Measurements from ENCODE around the gene CNNM3.

Gene CNNM3

DNA sequence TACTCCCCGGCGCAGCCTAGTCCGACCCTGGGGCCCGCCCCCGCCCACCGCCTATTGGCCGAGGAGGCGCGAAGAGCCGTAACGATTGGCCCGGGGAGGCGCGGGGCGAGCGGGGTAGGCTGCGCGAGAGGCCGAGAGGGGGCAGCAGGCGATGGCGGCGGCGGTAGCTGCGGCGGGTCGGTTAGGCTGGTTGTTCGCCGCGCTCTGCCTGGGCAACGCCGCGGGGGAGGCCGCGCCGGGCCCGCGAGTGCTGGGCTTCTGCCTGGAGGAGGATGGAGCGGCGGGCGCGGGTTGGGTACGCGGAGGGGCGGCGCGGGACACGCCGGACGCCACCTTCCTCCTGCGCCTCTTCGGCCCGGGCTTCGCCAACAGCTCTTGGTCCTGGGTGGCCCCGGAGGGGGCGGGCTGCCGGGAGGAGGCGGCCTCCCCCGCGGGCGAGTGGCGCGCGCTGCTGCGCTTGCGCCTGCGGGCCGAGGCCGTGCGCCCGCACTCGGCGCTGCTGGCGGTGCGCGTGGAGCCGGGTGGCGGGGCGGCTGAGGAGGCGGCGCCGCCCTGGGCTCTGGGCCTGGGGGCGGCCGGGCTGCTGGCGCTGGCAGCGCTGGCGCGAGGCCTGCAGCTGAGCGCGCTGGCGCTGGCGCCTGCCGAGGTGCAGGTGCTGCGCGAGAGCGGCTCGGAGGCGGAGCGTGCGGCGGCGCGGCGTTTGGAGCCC lies at the start of gene CNNM3:
Gene CNNM3, plus strand, starts transcription at position 142 of the 709 bp plus-strand sequence. Its CDS starts 10 bp downstream, at position 152.
- H3K9me3 ChIP-seq (ENCODE audit: control insufficient read depth, insufficient read depth, low read length): no peaks in the 10 kb centered on the region
- peak within 1 kb of the TSS; percentile 91 for H3K4me3 ChIP-seq (ENCODE audit: low read depth, low read length)
- peaks cover 12% of the 10 kb centered on the region for H3K4me1 ChIP-seq (ENCODE audit: control insufficient read depth, insufficient read depth, low read length)
- no peaks in the 10 kb centered on the region for H3K27me3 ChIP-seq (ENCODE audit: control insufficient read depth, insufficient read depth, low read length)
- H3K36me3 ChIP-seq (ENCODE audit: control insufficient read depth, insufficient read depth, low read length): peaks cover 6% of the 10 kb centered on the region
- peak within 1 kb of the TSS; percentile 70 for H3K9ac ChIP-seq (ENCODE audit: low read depth, low read length)

DNA sequence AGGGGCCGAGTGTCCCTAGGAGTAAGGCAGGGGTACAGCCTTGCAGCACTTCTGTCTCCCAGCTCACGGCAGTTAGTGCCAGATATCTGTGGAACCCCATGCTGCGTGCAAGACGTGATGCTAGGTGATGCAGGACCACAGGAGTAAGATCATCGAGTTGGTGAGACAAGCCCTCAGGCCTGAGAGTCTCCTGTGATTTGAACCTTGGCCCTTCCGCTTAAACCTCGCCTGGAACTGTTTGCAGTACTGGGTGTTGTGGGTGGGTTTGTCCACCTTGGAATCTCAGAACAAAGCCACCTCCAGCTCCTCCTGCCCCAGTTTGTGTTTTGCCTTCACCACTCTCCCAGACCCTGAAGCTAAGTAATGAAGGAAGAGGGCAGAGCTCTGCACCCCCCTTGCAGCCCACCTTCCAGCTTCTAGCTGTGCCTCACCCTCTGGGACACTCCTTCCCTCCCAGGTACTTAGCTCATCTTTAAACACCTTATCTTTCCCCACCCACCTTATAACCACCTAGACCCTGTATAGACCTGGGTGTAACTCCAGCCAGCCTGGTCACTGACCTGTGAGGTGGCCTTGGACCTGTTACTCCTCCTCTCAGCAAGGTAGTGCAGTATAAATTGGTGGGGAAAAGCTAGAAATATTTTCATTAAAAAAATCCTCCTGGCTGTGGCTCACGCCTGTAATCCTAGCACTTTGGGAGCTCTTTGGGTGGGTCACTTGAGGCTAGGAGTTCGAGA lies 48.8 kb upstream of the CNNM3 start:
- Histone ChIP-seq H3K4me1 (ENCODE audit: control insufficient read depth, insufficient read depth, low read length) (peaks cover 12% of the 10 kb centered on the region), H3K27me3 (ENCODE audit: control insufficient read depth, insufficient read depth, low read length) (no peaks in the 10 kb centered on the region), H3K36me3 (ENCODE audit: control insufficient read depth, insufficient read depth, low read length) (no peaks in the 10 kb centered on the region), H3K9ac (ENCODE audit: low read depth, low read length) (no peak overlapping the region), H3K4me3 (ENCODE audit: low read depth, low read length) (no peak overlapping the region), H3K9me3 (ENCODE audit: control insufficient read depth, insufficient read depth, low read length) (no peaks in the 10 kb centered on the region)

DNA sequence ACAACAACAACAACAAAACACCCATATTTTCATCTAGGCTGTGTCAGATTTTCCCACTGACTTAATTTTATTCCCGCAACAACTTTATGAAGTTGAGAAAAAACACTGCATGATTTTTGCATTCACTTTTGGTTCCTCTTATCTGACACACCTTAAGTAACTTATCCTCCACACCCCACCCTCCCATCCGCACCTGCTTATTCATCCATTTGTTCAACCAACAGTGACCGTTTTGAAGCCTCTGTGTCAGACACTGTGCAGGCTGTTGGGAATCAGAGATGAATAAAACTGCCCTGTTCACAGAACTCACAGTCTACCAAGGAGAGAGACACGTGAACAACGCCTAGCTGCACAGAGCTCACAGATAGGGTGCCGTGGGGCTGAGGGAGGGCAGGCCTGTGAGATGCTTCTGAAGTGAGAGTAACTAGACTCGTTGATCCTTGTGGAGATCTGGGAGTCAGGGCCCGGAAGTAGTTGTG lies 47.9 kb upstream of the CNNM3 start:
- H3K36me3 ChIP-seq (ENCODE audit: control insufficient read depth, insufficient read depth, low read length): no peaks in the 10 kb centered on the region
- peak overlapping the region; percentile 12 for H3K9ac ChIP-seq (ENCODE audit: low read depth, low read length)
- no peaks in the 10 kb centered on the region for H3K9me3 ChIP-seq (ENCODE audit: control insufficient read depth, insufficient read depth, low read length)
- no peak overlapping the region for H3K4me3 ChIP-seq (ENCODE audit: low read depth, low read length)
- H3K4me1 ChIP-seq (ENCODE audit: control insufficient read depth, insufficient read depth, low read length): peaks cover 10% of the 10 kb centered on the region
- H3K27me3 ChIP-seq (ENCODE audit: control insufficient read depth, insufficient read depth, low read length): no peaks in the 10 kb centered on the region

DNA sequence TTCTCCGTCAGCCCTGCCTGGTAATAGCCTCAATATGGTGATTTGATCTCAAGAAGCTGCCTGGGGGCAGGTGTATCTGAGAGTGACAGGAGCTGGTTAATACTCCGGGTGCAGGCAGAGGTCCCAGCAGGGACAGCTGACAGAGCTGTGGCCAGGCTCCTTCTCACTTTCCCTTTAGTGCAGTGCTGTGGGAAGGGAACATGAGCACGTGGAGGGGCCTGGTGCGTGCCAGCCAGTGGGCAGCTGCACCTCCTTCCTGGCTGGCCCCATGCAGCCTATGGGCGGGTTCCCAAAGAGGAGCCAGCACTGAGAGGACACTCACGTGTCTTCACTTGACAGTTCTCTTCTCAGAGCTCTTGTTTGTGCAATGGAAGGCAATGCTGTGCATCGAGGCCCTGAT lies 46.3 kb upstream of the CNNM3 start:
- no peaks in the 10 kb centered on the region for H3K27me3 ChIP-seq (ENCODE audit: control insufficient read depth, insufficient read depth, low read length)
- no peaks in the 10 kb centered on the region for H3K9me3 ChIP-seq (ENCODE audit: control insufficient read depth, insufficient read depth, low read length)
- H3K36me3 ChIP-seq (ENCODE audit: control insufficient read depth, insufficient read depth, low read length): no peaks in the 10 kb centered on the region
- H3K9ac ChIP-seq (ENCODE audit: low read depth, low read length): no peak overlapping the region
- H3K4me1 ChIP-seq (ENCODE audit: control insufficient read depth, insufficient read depth, low read length): peaks cover 5% of the 10 kb centered on the region
- no peak overlapping the region for H3K4me3 ChIP-seq (ENCODE audit: low read depth, low read length)

DNA sequence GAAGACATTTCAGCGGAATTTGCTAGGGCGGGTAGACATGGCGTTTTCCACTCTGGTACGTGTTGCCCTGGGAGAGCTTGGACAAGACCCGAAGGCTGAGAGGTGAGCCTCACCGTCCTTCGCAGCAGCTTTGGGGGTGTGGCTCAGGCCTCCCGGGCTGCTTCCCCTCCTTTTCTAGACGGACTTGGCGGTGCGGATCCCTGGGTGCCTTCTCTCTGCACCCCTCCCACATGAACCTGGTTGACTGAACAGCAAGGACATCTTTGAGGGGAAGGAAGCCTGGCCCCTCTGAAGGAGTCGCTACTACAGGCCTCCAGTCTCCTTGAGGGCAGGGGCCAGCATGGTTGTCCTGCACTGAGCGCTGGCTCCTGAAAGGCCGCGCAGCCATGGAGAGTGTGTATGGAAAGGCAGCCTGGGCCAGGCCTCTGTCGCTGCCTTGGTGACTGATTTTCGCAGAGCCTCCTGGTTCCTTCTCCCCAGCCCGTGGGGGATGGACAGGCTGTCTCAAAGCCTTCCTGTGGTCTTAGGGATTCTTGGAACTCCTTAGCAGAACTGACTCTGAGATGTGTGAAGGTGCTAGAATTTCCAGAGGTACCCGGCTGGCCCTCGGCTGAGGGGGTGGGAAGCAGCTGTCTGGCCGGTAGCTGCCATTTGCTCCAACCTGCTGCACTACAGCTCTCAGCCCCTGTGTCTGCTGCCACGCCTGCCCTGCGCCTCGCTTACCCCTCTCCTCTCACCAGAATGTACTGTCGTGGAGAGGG lies 45.4 kb upstream of the CNNM3 start:
- H3K4me1 ChIP-seq (ENCODE audit: control insufficient read depth, insufficient read depth, low read length): peaks cover 5% of the 10 kb centered on the region
- no peak overlapping the region for H3K9ac ChIP-seq (ENCODE audit: low read depth, low read length)

DNA sequence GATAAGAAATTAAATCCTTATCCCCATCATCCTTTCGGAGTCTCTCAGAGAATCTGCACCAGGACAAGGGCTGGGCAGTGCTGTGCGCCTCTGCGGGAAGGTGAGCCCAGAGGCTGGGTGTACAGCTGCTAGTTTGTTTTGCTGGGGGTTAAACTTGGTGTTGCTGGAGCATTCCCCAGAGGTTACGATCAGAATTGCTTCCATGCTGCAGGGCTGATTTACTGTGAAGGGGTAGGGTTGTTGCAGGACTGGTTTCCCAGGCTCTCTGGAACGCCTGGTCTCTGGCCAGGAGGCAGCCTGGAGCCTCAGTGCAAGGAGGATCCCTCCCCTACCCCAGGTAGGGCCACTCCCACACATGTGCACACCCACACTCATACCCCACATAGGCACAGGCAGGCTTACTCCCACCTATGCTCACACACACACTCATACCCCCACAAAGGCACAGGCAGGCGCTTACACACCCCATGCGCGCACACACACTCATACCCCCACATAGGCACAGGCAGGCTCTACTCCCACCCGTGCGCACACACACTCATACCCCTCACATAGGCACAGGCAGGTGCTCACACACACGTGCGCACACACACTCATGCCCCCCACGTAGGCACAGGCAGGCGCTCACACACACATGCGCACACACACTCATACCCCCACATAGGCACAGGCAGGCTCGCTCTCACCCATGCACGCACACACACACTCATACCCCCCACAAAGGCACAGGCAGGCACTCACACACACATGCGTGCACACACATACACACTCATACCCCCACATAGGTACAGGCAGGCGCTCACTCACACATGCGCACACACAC lies 44.1 kb upstream of the CNNM3 start:
- H3K9me3 ChIP-seq (ENCODE audit: control insufficient read depth, insufficient read depth, low read length): no peaks in the 10 kb centered on the region
- H3K4me3 ChIP-seq (ENCODE audit: low read depth, low read length): no peak overlapping the region
- no peaks in the 10 kb centered on the region for H3K27me3 ChIP-seq (ENCODE audit: control insufficient read depth, insufficient read depth, low read length)
- peaks cover 5% of the 10 kb centered on the region for H3K4me1 ChIP-seq (ENCODE audit: control insufficient read depth, insufficient read depth, low read length)
- no peak overlapping the region for H3K9ac ChIP-seq (ENCODE audit: low read depth, low read length)
- H3K36me3 ChIP-seq (ENCODE audit: control insufficient read depth, insufficient read depth, low read length): no peaks in the 10 kb centered on the region

More for the DNA sequence above, 45.4 kb upstream of the CNNM3 start:
- H3K9me3 ChIP-seq (ENCODE audit: control insufficient read depth, insufficient read depth, low read length): no peaks in the 10 kb centered on the region
- no peaks in the 10 kb centered on the region for H3K36me3 ChIP-seq (ENCODE audit: control insufficient read depth, insufficient read depth, low read length)
- H3K27me3 ChIP-seq (ENCODE audit: control insufficient read depth, insufficient read depth, low read length): no peaks in the 10 kb centered on the region
- H3K4me3 ChIP-seq (ENCODE audit: low read depth, low read length): no peak overlapping the region

DNA sequence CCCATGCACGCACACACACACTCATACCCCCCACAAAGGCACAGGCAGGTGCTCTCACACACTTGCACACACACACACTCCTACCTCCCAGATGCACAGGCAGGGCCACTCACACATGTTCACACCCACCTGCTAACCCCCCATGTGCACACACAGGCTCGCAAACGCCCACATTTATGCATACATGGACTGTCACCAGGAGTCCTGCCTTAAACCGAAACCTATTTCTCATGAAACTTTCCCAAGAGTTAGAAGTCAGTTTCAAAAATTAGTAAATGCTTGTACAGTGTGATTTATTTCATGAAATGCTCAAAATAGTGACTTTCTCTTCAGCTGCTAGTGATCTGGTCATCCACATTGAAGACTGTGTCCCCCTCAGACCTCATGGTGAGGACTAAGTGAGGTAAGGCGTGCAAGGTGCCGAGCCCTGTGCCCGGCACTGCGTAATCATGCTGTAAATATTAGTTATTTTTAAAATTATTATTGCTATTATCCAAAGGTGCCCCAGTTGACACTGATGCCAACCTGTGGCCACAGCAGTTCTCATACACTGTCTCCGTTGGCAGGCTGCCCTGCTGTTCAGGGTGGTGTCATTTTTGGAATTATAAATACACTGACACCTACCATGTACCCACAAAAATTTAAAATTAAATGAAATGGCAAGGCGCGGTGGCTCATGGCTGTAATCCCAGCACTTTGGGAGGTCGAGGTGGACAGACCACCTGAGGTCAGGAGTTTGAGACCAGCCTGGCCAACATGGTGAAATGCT lies 43.0 kb upstream of the CNNM3 start:
- no peak overlapping the region for H3K4me3 ChIP-seq (ENCODE audit: low read depth, low read length)
- peaks cover 5% of the 10 kb centered on the region for H3K4me1 ChIP-seq (ENCODE audit: control insufficient read depth, insufficient read depth, low read length)
- no peaks in the 10 kb centered on the region for H3K36me3 ChIP-seq (ENCODE audit: control insufficient read depth, insufficient read depth, low read length)
- H3K9ac ChIP-seq (ENCODE audit: low read depth, low read length): no peak overlapping the region
- no peaks in the 10 kb centered on the region for H3K9me3 ChIP-seq (ENCODE audit: control insufficient read depth, insufficient read depth, low read length)
- no peaks in the 10 kb centered on the region for H3K27me3 ChIP-seq (ENCODE audit: control insufficient read depth, insufficient read depth, low read length)

DNA sequence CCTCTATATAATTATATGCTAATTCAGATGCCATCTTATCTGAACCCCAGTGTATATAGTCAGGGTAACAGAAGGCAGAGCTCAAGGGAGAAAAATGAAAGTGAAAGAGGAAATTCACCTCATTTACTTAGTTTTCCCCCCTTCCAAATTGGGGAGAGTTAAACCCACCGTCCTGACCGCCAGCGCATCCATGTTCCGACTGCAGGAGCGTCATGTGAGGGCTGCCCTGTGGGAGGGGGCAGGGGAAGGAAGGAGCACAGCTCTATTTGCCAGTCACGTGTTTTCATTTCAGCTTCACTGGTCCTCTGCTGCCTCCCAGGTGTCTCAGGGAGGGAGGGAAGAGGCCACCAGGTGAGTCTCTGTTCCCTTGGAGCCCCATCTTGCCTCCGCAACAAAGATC lies 42.1 kb upstream of the CNNM3 start:
- Histone ChIP-seq H3K4me3 (ENCODE audit: low read depth, low read length) (no peak overlapping the region), H3K9ac (ENCODE audit: low read depth, low read length) (no peak overlapping the region)

DNA sequence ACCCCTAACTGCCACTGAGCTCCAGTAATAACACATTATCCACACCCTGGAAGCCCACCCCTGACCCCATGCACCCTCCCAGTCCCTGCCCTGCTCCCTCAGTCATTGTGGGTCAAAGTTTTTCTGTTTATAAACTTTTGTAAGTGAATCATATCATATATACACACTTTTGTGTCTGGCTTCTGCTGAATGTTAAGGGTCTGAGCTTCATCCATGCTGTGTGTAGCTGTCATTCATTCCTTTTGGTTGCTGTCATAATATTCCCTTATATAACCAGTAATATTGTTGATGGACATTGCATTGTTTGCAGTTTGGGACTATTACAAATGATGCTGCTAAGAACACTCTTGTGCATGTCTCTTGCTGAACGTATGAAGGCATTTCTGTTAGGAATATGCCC lies 40.9 kb upstream of the CNNM3 start:
- peaks cover 5% of the 10 kb centered on the region for H3K4me1 ChIP-seq (ENCODE audit: control insufficient read depth, insufficient read depth, low read length)
- no peaks in the 10 kb centered on the region for H3K27me3 ChIP-seq (ENCODE audit: control insufficient read depth, insufficient read depth, low read length)
- no peak overlapping the region for H3K4me3 ChIP-seq (ENCODE audit: low read depth, low read length)
- no peaks in the 10 kb centered on the region for H3K36me3 ChIP-seq (ENCODE audit: control insufficient read depth, insufficient read depth, low read length)
- H3K9ac ChIP-seq (ENCODE audit: low read depth, low read length): no peak overlapping the region
- no peaks in the 10 kb centered on the region for H3K9me3 ChIP-seq (ENCODE audit: control insufficient read depth, insufficient read depth, low read length)

More for the DNA sequence above, 42.1 kb upstream of the CNNM3 start:
- H3K9me3 ChIP-seq (ENCODE audit: control insufficient read depth, insufficient read depth, low read length): no peaks in the 10 kb centered on the region
- H3K4me1 ChIP-seq (ENCODE audit: control insufficient read depth, insufficient read depth, low read length): peaks cover 5% of the 10 kb centered on the region
- H3K27me3 ChIP-seq (ENCODE audit: control insufficient read depth, insufficient read depth, low read length): no peaks in the 10 kb centered on the region
- H3K36me3 ChIP-seq (ENCODE audit: control insufficient read depth, insufficient read depth, low read length): no peaks in the 10 kb centered on the region

DNA sequence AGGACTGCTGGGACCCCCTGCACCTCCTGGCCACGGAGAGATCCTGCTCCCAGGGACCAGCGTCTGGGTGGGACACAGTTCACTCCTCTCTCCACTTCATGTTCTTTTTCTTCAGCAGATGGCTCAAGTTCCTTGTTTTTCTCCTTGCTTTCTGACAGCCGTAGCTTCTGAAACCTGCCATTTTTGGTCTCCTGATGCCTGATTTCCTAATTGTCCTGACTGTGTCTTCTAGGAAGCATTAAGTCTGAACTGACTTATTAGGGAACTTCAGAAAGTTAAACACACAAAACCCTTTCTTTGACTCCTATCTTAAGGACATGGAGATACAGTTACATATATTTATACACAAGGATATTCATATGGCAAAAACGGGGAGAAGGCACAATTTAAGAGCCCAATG lies 32.7 kb upstream of the CNNM3 start:
- Histone ChIP-seq H3K9ac (ENCODE audit: low read depth, low read length) (no peak overlapping the region), H3K36me3 (ENCODE audit: control insufficient read depth, insufficient read depth, low read length) (no peaks in the 10 kb centered on the region), H3K4me3 (ENCODE audit: low read depth, low read length) (no peak overlapping the region), H3K4me1 (ENCODE audit: control insufficient read depth, insufficient read depth, low read length) (peaks cover 1% of the 10 kb centered on the region), H3K27me3 (ENCODE audit: control insufficient read depth, insufficient read depth, low read length) (no peaks in the 10 kb centered on the region), H3K9me3 (ENCODE audit: control insufficient read depth, insufficient read depth, low read length) (no peaks in the 10 kb centered on the region)

Data from iPS-15b (cell line).